ACHN (cell line): ENCODE data around the gene FKBP3.

Experiments used
- DNase-seq: peaks from one replicate; pipeline ENCODE4 v3.0.0-alpha.2; 2015
- in situ Hi-C: cut with HindIII; loops from 2 replicates; pipeline ENCODE4 v1.10.0; 2017; ENCODE audit warnings: low sequenced_read_pairs, low pct_ligation_motif_present, low pct_unique_long_range_greater_than_20kb

The FKBP3 gene

GRCh38 chr14:45072126-45072525 is 62.2 kb downstream of the FKBP3 start:
- in situ Hi-C loops = no loop called here
- DNase-seq = no peak

GRCh38 chr14:45070215-45070614 is 64.1 kb downstream of the FKBP3 start:
- in situ Hi-C loops = no loop called here
- no peak for DNase-seq

- in situ Hi-C loops = no loop called here
- DNase-seq = no peak
Measured at GRCh38 chr14:45068396-45068795, 65.9 kb downstream of the FKBP3 start.

GRCh38 chr14:45066667-45067066 is 67.6 kb downstream of the FKBP3 start:
- in situ Hi-C loops = no loop called here
- DNase-seq = no peak

- in situ Hi-C loops = no loop called here
- no peak for DNase-seq
Measured at GRCh38 chr14:45065956-45066355, 68.3 kb downstream of the FKBP3 start.
